GM18861 (cell line): ENCODE data around the gene KIF21A.

Experiments used
- ATAC-seq: cut with Tn5 transposase; IDR thresholded peaks from one replicate; pipeline ENCODE4 v1.9.1; 2021; ENCODE audit not compliant: unreplicated experiment

KIF21A gene

DNA sequence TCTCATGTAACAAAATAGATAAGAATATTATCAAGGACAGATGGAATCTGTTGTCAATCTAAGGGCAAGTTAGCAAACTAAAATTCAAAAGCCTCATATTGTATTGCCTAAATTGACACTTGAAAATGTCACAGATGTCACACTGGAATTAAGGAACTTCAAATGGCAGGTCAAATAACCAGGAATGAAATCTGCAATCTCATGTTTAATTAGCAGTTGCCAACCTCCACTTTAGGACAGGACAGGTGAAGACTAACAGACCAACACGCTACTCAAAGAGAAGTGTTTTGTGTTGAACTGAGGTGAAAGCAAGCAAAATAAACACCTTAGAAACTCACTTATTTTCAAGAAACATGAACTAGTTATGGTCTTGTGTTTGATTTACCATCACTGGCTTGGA lies 11.1 kb downstream of the KIF21A start:
- ATAC-seq, result no peak

DNA sequence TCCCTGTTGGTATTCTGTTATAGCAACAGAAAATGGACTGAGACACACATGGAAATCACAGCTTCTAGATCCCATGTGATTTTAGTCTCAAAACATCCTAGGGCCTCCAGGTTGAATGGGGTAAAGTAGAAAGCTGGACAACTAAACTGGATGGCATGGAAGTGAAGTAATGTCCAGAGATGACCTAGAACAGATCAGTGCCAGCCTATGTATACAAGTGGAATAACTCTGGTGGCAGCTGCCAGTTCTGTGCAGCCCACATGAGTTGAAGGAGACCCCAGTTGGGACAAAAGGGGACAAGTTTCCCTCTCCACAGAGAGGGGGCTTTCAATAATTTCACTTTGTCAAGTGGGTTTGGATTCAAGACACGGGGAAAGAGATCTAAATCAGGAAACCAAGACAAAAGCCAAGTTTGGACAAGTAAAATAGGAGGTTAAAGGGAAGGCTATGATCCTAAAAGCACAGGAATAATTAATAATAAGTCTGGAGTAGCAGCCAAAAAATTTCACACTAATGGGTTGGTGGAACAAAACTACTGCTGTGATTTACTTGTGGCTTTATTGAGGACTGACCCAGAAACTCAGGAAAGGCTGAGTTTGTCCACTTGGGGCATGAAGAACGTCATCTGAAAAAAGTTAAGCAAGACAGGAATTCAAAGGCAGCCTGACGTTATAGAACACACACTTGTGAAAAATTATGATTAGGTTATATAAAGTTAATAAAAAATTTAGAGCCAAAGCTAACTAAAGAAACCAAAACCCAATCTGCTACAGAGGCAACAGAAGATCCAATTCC lies 11.7 kb downstream of the KIF21A start:
- ATAC-seq, result no peak

DNA sequence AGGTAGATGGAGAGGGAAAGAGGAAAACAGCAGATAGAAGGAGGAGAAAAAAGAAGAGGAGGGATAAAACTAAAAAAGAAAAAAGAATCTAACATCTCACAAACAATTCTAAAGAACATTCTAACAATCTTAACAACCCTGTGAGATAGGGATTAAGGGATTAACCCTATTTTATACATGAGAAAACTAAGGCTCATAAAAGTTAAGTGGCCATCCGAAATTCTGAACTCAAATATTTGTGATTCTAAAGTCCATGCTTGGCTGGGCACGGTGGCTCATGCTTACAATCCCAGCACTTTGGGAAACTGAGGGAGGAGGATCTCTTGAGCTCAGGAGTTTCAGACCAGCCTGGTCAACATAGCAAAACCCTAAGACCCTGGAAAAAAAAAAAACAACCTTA lies 13.1 kb downstream of the KIF21A start:
- no peak for ATAC-seq

DNA sequence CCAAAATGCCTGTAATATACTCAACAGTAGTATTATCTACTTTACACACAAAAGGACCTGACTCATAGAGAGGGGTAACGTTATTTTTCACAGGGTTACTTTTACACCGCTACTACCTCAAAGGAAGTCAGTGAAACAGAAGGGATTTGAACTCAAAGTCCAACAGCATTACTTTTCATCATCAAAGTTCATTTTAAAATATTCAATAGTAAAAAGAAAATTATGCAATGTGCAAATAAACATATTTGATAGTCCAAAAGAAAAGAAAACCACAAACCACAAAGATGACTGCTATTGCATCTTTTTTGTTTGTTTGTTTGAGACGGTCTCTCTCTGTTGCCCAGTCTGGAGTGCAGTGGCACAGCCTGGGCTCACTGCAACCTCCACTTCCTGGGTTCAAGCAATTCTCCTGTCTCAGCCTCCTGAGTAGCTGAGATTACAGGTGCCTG lies 15.5 kb downstream of the KIF21A start:
- no peak for ATAC-seq

DNA sequence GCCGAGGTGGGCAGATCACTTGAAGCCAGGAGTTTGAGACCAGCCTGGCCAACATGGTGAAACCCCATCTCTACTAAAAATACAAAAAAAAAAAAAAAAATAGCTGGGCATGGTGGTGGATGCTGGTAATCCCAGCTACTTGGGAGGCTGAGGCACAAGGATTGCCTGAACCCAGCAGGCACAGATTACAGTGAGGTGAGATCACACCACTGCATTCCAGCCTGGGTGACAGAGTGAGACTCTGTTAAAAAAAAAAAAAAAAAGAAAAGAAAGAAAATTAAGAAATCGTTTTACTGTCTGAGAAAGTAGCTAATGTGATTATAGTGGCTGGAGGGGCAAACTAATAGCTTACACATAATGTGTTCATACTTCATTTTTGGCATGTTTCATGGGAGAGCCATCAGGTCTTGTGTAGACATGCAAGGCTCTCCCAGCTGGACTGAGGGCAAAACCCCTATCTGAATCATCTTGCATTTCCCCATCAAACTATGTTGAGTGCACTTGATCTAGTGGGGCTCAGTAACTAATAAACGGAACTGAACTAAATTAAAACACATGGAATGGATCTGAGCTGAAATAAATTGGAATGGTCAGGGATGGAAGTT lies 16.2 kb downstream of the KIF21A start:
- no peak for ATAC-seq

DNA sequence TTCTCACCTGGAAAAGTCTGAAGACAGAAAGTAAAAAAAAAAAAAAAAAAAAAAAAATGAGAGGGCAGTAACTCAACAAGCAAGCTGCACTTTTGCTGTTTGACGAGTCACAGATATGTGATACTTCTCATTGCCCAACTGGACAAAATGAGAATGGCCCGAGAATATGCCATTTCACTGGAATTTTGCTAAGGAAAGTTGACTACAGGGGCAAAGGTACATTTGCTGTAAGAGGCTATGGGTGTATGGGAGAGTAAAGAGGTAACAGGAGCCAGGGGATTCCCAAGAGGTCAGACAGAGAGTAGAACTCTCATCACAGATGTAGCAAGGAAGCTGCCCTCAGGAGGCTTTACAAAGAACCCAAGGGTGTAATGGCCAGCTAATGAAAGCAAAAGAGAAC lies 22.9 kb downstream of the KIF21A start:
- no peak for ATAC-seq

DNA sequence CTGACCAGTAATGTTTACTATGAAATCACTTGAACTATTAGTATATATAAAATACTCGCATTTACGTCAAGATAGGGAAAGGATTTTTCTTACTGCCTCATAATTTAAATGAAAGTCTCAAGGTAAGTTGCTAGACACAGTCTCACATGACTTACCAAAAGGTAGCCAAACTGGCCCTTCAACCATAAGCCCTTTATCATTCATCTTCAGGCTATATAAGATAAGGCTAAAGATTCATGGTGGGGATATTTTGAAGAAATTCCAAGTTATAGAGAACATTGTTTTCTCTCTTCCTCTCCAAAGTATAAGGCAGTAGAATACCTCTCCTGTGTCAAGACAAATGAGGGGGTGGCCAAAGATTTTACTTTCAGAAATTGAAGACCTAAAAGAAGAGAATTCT lies 23.4 kb downstream of the KIF21A start:
- ATAC-seq, result no peak

DNA sequence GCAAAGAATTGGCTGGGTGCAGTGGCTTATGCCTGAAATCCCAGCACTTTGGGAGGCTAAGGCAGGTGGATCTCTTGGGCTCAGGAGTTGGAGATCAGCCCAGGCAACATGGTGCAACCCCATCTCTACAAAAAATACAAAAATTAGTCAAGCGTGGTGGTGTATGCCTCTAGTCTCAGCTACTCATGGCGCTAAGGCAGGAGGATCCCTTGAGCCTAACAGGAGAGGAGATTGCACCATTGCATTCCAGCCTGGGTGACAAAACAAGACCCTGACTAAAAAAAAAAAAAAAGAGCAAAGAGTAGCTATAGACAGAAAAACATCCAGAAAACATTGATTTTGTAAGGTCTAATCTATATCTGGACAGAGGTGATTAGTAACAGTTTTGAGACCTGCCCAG lies 25.0 kb downstream of the KIF21A start:
- ATAC-seq, result no peak

DNA sequence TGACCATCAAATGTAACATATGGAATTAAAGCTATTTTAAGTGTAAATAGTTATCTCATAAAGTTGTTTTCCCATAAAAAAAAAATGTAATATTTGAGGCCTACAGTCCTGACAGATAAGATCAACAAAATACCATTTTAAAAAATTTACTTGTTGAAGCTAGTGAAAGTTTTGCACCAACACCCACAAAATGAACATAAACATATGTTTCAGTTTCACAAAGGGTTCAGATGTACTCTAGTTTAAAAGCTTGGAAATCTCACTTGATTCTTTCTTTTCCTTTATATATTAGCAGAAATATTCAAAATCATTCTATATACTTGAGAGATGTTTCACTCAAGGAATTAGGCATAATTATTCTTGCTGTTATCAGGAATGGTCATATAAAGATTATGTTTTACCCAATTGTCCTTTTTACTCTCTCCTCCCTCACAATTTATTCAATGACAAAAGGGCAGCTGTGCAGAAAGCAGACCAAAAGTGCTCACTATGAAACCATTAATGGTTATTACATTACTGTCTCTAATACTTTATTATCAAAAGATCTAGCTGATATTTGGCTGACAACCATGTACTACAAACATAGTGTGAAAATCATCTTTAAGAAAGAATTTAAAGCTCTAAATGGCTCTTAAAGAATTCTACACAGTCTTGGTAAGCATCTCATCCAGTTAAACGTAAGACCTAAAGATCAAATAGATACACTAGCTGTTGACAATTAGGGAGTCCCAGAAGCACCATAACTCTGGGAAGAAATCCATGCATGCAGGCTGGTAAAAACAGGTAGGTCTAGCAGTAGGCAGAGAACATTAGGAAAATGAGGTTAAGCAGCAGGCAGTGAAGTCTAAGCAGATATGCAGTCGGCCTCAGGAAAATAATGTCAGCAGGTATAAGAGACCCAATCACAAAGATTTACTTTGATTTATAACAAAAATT lies 28.8 kb downstream of the KIF21A start:
- no peak for ATAC-seq

DNA sequence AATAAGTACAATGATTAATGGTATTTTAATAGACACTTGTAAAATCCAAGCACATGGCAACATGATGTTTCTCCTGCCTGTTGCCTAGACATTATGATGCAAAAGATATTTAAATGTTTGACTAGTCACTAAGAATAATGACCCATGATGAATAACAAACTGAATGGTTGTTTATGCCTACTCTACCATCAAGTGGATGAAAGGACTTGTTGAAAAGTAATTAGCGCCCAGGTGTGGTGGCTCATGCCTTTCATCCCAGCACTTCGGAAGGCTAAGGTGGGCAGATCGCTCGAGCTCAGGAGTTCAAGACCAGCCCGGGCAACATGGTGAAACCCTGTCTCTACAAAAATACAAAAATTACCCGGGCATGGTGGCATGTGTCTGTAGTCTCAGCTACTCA lies 30.7 kb downstream of the KIF21A start:
- no peak for ATAC-seq

DNA sequence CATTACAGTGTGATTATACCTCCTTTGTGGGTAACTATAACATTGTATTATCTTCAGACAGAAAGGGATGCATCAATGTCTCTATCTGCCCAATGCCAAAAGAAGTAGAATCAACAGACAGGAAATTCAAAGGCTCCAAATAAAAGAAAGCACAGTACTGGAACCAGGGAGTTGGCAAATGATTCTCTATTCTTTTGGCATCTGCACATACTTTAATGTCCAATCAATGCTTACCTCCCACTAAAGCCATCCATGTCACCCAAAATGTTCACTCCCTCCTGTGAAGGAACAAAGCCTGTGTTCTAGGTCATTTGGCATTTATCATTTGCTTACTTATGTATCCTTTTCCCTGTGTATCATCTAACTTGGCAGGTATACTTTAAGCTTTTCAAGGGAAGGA lies 36.7 kb downstream of the KIF21A start:
- no peak for ATAC-seq

DNA sequence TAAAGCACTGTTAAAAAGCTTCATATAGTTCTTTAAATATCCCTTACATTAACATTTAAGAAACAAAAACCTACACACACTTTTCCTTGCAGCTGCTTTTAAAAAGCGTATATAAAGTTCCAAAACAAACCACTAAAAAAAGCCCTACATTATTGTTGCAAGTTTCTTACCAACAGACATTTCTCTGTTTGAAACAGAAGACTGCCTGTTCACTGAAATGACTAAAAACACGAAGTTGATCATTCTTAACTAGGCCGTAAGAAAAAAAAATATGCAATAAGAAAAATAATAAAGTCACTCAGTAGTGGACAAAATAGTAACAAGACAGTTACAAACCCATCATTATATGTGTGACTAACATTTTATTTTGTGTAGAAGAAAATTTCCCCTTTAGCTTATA lies 37.3 kb downstream of the KIF21A start:
- no peak for ATAC-seq

DNA sequence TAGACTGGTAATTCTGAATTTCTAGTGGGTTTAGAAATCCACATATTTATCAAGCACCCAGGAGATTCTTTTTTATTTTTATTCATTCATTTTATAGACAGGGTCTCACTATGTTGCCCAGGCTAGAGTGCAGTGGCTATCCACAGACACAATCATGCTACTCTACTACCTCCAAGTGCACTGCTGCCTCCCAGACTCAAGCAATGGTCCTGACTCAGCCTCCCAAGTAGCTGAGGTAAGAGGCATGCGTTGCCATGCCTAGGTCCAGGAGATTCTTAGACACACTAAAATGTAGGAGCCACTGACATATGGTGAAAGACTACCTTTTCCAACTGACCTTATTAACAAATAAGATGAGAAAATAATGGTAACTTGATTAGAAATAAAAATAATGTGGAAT lies 38.9 kb downstream of the KIF21A start:
- ATAC-seq, result no peak

DNA sequence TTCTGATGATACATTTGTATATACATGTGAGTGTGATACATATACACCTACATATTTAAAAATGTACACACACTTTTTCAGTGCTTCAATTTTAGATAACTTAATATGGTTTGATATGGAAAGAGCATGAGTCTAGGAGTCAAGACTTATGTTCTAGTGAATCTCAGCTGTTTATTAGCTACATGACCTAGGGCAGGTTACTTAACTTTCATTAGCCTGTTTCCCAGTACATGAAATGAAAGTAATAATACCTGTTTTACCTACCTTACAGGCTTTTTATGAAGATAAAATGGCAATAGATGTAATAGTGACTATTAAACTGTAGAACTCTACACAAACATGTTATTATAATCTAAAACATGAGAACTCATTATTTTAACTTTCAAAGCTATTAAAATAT lies 39.5 kb downstream of the KIF21A start:
- no peak for ATAC-seq

DNA sequence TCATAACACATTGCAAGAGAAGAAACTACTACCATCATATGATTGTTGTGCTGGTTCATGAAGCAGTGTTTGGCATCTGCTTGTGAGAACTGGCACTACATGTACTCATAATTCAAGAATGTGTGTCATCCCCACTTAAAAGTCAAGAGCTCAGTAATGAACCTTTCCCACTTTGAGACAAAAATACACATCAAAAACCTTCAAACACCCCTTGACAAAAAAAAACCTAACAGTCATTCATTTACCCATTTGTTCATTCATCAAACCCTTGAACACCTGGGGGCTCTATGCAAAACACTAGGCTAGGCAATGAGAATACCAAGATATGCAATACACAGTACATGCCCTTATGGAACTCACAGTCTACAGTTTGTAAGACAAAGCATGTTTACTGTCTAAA lies 40.0 kb downstream of the KIF21A start:
- no peak for ATAC-seq

DNA sequence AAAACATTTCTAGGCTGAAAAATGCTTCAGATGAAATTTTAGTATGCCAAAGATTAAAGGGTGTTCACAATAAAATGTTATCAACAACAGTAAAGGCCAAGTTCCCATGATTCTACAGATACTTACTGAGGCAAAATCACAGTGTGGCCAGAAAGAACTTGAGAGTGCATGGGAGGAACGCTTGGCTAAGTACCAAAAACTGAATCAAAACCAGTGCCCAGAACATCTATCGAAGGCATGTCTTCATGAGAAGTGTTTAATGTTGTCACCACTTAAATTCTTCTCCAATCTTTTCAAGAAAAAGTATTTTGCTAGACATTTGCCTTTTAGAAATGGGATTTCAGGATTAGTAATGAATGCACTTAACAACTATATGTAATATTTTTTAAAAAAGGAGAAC lies 41.5 kb downstream of the KIF21A start:
- ATAC-seq, result no peak

DNA sequence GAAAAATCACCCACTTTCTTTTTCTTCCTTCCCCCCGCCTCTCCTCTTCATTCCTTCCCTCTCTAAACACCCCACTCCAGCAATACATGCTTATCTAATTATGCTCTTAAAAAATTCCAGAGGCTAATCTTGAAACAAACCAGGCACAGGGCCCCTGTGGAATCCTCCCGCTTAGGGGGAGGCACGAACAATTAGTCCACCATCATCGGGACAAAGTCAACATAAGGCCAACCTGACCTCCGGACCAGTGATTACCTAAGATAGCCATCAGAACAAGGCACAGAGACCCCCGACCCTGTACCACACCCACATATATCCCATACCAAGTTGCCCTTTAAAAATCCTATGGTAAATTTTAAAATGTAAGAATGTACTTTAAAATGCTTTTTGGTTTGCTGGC lies 47.1 kb downstream of the KIF21A start:
- ATAC-seq, result no peak

DNA sequence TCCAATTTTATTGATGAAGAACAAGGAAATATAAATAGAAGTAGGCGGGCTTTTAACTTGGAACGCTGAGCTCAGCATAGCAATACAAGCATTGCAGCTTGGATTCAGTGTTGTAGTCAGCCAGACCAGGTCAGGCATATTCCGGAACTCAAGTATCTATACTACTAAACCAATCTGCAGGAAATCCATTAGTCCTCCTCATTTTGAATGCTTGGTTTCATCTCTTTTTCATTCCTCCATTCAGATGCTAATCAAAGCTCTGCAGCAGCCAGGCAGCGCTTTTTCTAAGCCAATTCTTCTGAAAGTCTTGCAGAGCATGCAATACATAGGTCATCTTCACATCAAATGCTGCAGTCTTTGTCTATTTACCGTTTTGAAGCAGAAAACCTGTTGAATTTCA lies 49.0 kb downstream of the KIF21A start:
- no peak for ATAC-seq

DNA sequence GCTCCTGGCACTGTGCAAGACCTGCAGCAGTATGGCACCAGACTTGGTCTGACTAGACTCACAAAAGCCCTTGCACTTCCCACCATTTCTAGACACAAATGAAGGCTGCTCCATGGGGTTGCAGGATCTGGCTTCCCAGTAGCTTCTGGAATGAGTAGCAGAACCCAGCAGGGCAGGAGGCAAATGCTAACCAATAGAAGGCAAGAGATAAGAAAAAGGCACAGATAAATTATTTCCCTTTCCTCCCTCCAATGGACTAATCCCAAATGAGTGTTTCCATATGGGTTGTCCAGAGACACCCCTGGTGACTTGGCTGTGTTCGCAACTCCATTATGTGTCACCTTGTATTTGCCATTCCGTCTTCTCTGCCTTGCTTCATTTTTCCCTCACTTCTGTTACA lies 49.7 kb downstream of the KIF21A start:
- ATAC-seq, result no peak

DNA sequence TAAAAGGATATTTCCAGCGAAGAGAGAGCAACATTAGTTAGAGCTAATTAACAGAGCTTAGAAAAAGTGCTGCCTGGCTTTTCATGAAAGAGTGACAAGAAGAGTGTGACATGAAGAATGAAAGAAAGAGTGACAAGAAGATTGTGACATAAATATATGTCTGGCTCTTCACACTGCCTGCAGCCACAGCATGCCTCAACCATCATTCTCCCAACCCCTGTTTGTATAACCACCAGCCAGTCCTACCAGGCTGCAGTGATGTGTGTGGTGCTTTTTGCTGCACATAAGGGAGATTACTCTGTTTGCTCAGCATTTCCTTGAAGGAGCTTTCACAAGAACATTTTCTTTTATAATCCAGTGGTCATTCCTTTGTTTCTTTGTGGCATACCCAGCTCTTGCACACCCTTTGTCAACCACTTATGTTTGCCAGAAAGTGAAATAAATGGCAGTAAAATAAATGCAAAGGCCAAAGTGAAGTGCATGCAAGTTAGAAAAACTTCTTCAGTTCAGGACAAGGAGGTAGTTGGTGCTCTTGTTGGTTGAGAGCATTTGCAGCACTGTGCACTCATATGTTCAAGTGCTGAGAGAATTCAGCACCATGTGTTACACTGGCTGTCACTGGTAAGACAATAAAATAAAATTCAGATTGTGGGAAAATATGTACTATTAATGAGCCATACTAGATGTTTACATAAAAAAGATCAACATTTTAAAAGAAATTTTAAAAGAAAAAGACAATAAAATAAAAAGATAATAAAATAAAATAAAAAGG lies 50.6 kb downstream of the KIF21A start:
- ATAC-seq, result no peak

DNA sequence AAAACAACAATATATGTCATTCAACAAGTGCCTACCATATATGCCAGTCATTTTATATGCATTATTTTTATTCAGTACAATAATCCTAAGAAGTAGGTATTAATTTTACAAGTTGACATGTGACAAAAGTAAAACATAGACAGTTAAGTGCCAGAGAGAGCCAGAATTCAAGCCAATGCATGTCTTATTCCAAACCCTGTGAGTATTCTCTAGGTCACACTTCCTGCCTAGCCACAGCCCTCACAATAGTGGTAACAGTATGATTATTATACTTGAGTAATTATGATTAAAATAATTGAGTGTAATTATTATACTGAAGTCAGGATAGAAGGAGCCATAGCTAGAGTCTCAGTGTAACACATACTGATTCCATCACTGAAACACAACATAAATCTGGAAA lies 52.2 kb downstream of the KIF21A start:
- ATAC-seq, result no peak
